Mesenchymal stem cell (in vitro differentiated cells and primary cell): ENCODE results near the gene ALDH18A1.

Experiments used
- DNase-seq: peaks from one replicate; pipeline ENCODE4 v3.0.0-alpha.2; 2013
- H2AFZ ChIP-seq: one replicate; pipeline ENCODE4 v1.6.1; 2013; ENCODE audit warnings: low read depth, mild to moderate bottlenecking, control low read depth, inconsistent platforms, low read length, moderate library complexity
- H2AK5ac ChIP-seq: 2 replicates; pipeline ENCODE4 v1.6.1; 2013; ENCODE audit warnings: low read length, moderate library complexity, mild to moderate bottlenecking, inconsistent platforms; ENCODE audit not compliant: severe bottlenecking
- H2BK120ac ChIP-seq: one replicate; pipeline ENCODE4 v1.6.1; 2013; ENCODE audit warnings: low read depth, mild to moderate bottlenecking, inconsistent platforms, low read length, moderate library complexity
- H2BK12ac ChIP-seq, 2 experiments: one replicate each; pipeline ENCODE4 v1.6.1; 2013; ENCODE audit warnings: inconsistent platforms in 2 of 2, low read length in 2 of 2, mild to moderate bottlenecking in 2 of 2, moderate library complexity in 2 of 2, control low read depth in 1 of 2
- H2BK15ac ChIP-seq: one replicate; pipeline ENCODE4 v1.6.1; 2013; ENCODE audit warnings: mild to moderate bottlenecking, low read depth, inconsistent platforms; ENCODE audit not compliant: poor library complexity, severe bottlenecking
- H2BK5ac ChIP-seq: 2 replicates; pipeline ENCODE4 v1.6.1; 2013; ENCODE audit warnings: low read depth, mild to moderate bottlenecking, low read length, control low read depth, inconsistent platforms; ENCODE audit not compliant: poor library complexity, severe bottlenecking
- H3K14ac ChIP-seq, 2 experiments: one replicate each; pipeline ENCODE4 v1.6.1; 2013; ENCODE audit warnings: inconsistent platforms in 2 of 2, low read length in 2 of 2, control low read depth in 1 of 2, mild to moderate bottlenecking in 1 of 2, moderate library complexity in 1 of 2
- H3K18ac ChIP-seq, 2 experiments: one replicate each; pipeline ENCODE4 v1.6.1; 2013; ENCODE audit warnings: inconsistent platforms in 2 of 2, low read length in 2 of 2, control low read depth in 1 of 2, low read depth in 1 of 2, mild to moderate bottlenecking in 1 of 2
- H3K23ac ChIP-seq, 2 experiments: one replicate each; pipeline ENCODE4 v1.6.1; 2013; ENCODE audit warnings: inconsistent platforms in 2 of 2, low read length in 2 of 2, mild to moderate bottlenecking in 2 of 2, moderate library complexity in 2 of 2, control low read depth in 1 of 2
- H3K27ac ChIP-seq: 2 replicates; pipeline ENCODE4 v1.5.1; 2013; ENCODE audit warnings: mild to moderate bottlenecking, moderate library complexity, low read length, control low read depth, inconsistent platforms; ENCODE audit not compliant: poor library complexity, severe bottlenecking
- H3K27me3 ChIP-seq, 2 experiments: 2 replicates each; pipeline versions ENCODE4 v1.6.1 to v1.7.0; 2013; ENCODE audit warnings: low read length in 2 of 2, mild to moderate bottlenecking in 2 of 2, moderate library complexity in 2 of 2, control low read depth in 1 of 2, inconsistent platforms in 1 of 2; ENCODE audit not compliant: control insufficient read depth in 1 of 2, insufficient read depth in 1 of 2
- H3K36me3 ChIP-seq, 2 experiments: 2 replicates each; pipeline versions ENCODE4 v1.6.1 to v1.7.0; 2013; ENCODE audit warnings: low read length in 2 of 2, control low read depth in 1 of 2, inconsistent platforms in 1 of 2, low read depth in 1 of 2, mild to moderate bottlenecking in 1 of 2; ENCODE audit not compliant: insufficient read depth in 2 of 2, control insufficient read depth in 1 of 2
- H3K4ac ChIP-seq, 2 experiments: one replicate each; pipeline ENCODE4 v1.6.1; 2013; ENCODE audit warnings: inconsistent platforms in 2 of 2, low read length in 2 of 2, mild to moderate bottlenecking in 2 of 2, moderate library complexity in 2 of 2, control low read depth in 1 of 2, low read depth in 1 of 2
- H3K4me1 ChIP-seq: 2 replicates; pipeline ENCODE4 v1.6.1; 2013; ENCODE audit warnings: low read depth, low read length, control low read depth; ENCODE audit not compliant: control insufficient read depth, insufficient read depth
- H3K4me2 ChIP-seq: 2 replicates; pipeline ENCODE4 v1.6.1; 2013; ENCODE audit warnings: low read length, mild to moderate bottlenecking, inconsistent platforms; ENCODE audit not compliant: poor library complexity, severe bottlenecking
- H3K4me3 ChIP-seq, 2 experiments: 2 replicates each; pipeline versions ENCODE4 v1.5.1 to v1.7.0; 2013; ENCODE audit warnings: low read length in 2 of 2, mild to moderate bottlenecking in 2 of 2, control low read depth in 1 of 2, low read depth in 1 of 2; ENCODE audit not compliant: insufficient read depth in 1 of 2
- H3K79me1 ChIP-seq: replicated peaks from 2 replicates; pipeline ENCODE4 v1.6.1; 2013; ENCODE audit warnings: mild to moderate bottlenecking, control low read depth, low read length, inconsistent platforms; ENCODE audit not compliant: poor library complexity, severe bottlenecking
- H3K9ac ChIP-seq: 2 replicates; pipeline ENCODE4 v1.7.0; 2013; ENCODE audit warnings: mild to moderate bottlenecking, low read length, moderate library complexity
- H3K9me3 ChIP-seq: 2 replicates; pipeline ENCODE4 v1.7.0; 2013; ENCODE audit warnings: mild to moderate bottlenecking, low read length; ENCODE audit not compliant: control insufficient read depth
- H4K8ac ChIP-seq: one replicate; pipeline ENCODE4 v1.6.1; 2013; ENCODE audit warnings: inconsistent platforms, mild to moderate bottlenecking, low read length, moderate library complexity
- H4K91ac ChIP-seq: one replicate; pipeline ENCODE4 v1.6.1; 2013; ENCODE audit warnings: mild to moderate bottlenecking, low read length, inconsistent platforms
- WGBS: methylation state at CpG from one replicate; pipeline ENCODE4 v1.1.7; 2013; ENCODE audit warnings: mixed read lengths; 5-methylcytosine and 5-hydroxymethylcytosine counted together

The ALDH18A1 gene

DNA sequence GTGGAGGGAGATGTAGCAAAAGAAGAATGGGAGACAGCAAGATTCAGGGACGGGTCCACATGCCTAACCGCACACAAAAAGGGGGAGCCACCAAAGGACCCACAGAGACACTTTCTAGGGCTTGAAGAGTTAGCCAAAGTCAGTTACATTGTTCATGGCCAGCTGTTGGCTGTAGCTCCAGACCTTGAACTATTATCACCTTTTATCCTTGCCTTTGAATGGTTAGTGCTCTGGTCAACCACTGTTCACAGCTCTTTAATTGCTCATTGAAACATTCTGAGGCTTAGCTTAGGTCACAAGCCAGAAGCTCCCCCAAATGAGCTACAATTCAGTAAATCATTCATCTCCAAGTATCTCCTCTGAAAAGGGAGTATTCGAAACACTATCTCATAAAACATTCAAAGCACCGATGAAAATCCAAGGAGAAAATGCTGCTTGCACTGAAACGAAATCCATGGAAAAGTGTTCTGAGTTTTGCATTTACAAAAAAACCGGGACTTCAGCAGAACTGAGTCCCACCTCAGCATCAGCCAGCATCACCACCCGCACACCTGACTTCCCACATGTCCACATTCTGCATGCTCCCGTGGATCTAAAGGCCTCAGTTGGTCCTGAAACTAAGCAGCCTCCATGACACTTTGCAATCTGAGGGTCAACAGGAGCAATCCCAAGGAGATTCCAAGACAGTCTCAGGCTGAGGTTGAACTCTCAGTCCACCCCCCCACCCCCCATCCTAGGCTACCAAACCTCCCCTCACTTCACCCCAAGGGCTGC is 99.3 kb downstream of the ALDH18A1 start:
- Histone ChIP-seq H2BK5ac (no peak overlapping the region), H3K14ac (no peak overlapping the region), H2BK12ac (no peak overlapping the region), H3K18ac (no peak overlapping the region), H2AFZ (no peak overlapping the region), H4K8ac (peak overlapping the region; percentile 47), H2BK120ac (no peak overlapping the region), H3K9ac (no peak overlapping the region), H3K9me3 (peaks cover 9% of the 10 kb centered on the region), H3K4me2 (no peak overlapping the region), H3K4ac (no peak overlapping the region), H2BK15ac (no peak overlapping the region), H3K27me3 (peaks cover 13 to 29% of the 10 kb centered on the region in 2 experiments), H2AK5ac (no peak overlapping the region), H3K23ac (no peak overlapping the region), H3K36me3 (no peaks in the 10 kb centered on the region), H3K4me3 (no peak overlapping the region), H4K91ac (no peak overlapping the region), H3K27ac (no peak overlapping the region), H3K79me1 (peaks cover 9% of the 10 kb centered on the region), H3K4me1 (peaks cover 4% of the 10 kb centered on the region)
- 81% methylated on average over 8 of the region's 8 CpGs for WGBS
- DNase-seq, result no peak
